Sigmoid colon (tissue), 3 donors: ENCODE measurements around the gene SSBP3.

Experiments
- POLR2A ChIP-seq, 2 donors: fragments of 450-650 bp; IDR thresholded peaks; one replicate each; pipeline ENCODE4 v1.6.1; 2016; ENCODE audit warnings: antibody characterized with exemption in 2 of 2, mild to moderate bottlenecking in 2 of 2, moderate library complexity in 2 of 2
- TF ChIP-seq, protein P1 (sequence below), 4 experiments: fragments of 450-650 bp in 3 of 4; fragments of 200-600 bp in 1 of 4; IDR thresholded peaks; one replicate each; pipeline ENCODE4 v1.5.1; 2016 to 2019; ENCODE audit warnings: antibody characterized with exemption in 4 of 4, mild to moderate bottlenecking in 3 of 4, moderate library complexity in 2 of 4

DNA sequence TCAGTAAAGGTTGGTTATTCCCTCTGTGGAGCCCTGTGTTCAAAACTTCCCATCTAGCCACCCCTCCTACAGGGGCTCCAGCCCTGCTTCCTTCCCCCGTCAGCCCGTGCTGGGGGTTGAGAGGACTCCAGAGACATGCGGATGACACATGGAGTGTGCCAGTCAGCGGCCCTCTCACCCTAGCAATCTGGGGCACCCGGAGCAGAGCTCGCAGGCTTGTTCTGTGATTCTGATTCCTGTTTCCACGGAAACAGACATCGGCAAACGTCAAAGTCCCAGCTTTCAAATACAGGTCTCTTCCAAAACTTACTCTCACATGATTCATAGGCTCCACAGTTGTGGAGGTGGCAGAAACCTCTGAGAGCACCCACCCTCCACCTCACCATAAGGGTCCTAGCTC, 9.8 kb upstream of the SSBP3 start:
- TF ChIP-seq, protein P1, sequence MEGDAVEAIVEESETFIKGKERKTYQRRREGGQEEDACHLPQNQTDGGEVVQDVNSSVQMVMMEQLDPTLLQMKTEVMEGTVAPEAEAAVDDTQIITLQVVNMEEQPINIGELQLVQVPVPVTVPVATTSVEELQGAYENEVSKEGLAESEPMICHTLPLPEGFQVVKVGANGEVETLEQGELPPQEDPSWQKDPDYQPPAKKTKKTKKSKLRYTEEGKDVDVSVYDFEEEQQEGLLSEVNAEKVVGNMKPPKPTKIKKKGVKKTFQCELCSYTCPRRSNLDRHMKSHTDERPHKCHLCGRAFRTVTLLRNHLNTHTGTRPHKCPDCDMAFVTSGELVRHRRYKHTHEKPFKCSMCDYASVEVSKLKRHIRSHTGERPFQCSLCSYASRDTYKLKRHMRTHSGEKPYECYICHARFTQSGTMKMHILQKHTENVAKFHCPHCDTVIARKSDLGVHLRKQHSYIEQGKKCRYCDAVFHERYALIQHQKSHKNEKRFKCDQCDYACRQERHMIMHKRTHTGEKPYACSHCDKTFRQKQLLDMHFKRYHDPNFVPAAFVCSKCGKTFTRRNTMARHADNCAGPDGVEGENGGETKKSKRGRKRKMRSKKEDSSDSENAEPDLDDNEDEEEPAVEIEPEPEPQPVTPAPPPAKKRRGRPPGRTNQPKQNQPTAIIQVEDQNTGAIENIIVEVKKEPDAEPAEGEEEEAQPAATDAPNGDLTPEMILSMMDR (IDR thresholded peaks at IDR 0.05), result no peak
- TF ChIP-seq POLR2A (IDR thresholded peaks at IDR 0.05), result no peak
